KOPT-K1 (cell line): Measurements from ENCODE around the gene ZBTB45.

Source experiments
- H3K27ac ChIP-seq: fragments of 200-600 bp; sonication (generic); 2 replicates; pipeline ENCODE4 v1.5.1; 2016; ENCODE audit warnings: antibody characterized with exemption, mild to moderate bottlenecking, low read depth, low read length; ENCODE audit not compliant: poor library complexity, severe bottlenecking
- H3K36me3 ChIP-seq: fragments of 200-600 bp; sonication (generic); 2 replicates; pipeline ENCODE4 v1.5.1; 2017; ENCODE audit warnings: antibody characterized with exemption, mild to moderate bottlenecking, low read length, moderate library complexity; ENCODE audit not compliant: insufficient read depth
- H3K9me3 ChIP-seq: fragments of 200-600 bp; sonication (generic); 2 replicates; pipeline ENCODE4 v1.5.1; 2017; ENCODE audit warnings: antibody characterized with exemption, low read length, mild to moderate bottlenecking; ENCODE audit not compliant: insufficient read depth, poor library complexity, severe bottlenecking

ZBTB45 gene

GRCh38 chr19:58531034-58531840, 11.6 kb upstream of the ZBTB45 start:
- H3K9me3 ChIP-seq, result no peaks in the 10 kb centered on the region
- H3K36me3 ChIP-seq, result no peaks in the 10 kb centered on the region
- H3K27ac ChIP-seq, result no peak overlapping the region

- no peaks in the 10 kb centered on the region for H3K9me3 ChIP-seq
- no peak overlapping the region for H3K27ac ChIP-seq
- no peaks in the 10 kb centered on the region for H3K36me3 ChIP-seq
Observed at GRCh38 chr19:58529405-58529804, 9.8 kb upstream of the ZBTB45 start.

GRCh38 chr19:58522709-58523108, 3.1 kb upstream of the ZBTB45 start:
- no peaks in the 10 kb centered on the region for H3K9me3 ChIP-seq
- no peak overlapping the region for H3K27ac ChIP-seq
- no peaks in the 10 kb centered on the region for H3K36me3 ChIP-seq

- Histone ChIP-seq H3K9me3 (no peaks in the 10 kb centered on the region), H3K36me3 (peaks cover 4% of the 10 kb centered on the region; the same call in 1 of the 2 replicates), H3K27ac (no peak overlapping the region)
Observed at GRCh38 chr19:58521651-58522050, 2.0 kb upstream of the ZBTB45 start.

GRCh38 chr19:58520257-58520599, 618 bp upstream of the ZBTB45 start:
- Histone ChIP-seq H3K27ac (peak overlapping the region; percentile 77), H3K36me3 (peaks cover 18% of the 10 kb centered on the region), H3K9me3 (no peaks in the 10 kb centered on the region)

- Histone ChIP-seq H3K9me3 (no peaks in the 10 kb centered on the region), H3K27ac (peak overlapping the region; percentile 77), H3K36me3 (peaks cover 18% of the 10 kb centered on the region)
Observed at GRCh38 chr19:58519087-58519354, 589 bp downstream of the ZBTB45 start.

- Histone ChIP-seq H3K27ac (peak overlapping the region; percentile 77), H3K9me3 (no peaks in the 10 kb centered on the region), H3K36me3 (peaks cover 18% of the 10 kb centered on the region)
Observed at GRCh38 chr19:58518256-58519086, 1.1 kb downstream of the ZBTB45 start.

- H3K36me3 ChIP-seq, result peaks cover 18% of the 10 kb centered on the region
- no peaks in the 10 kb centered on the region for H3K9me3 ChIP-seq
- no peak overlapping the region for H3K27ac ChIP-seq
Observed at GRCh38 chr19:58516964-58517833, 2.4 kb downstream of the ZBTB45 start.

GRCh38 chr19:58516246-58516836, 3.3 kb downstream of the ZBTB45 start:
- no peak overlapping the region for H3K27ac ChIP-seq

GRCh38 chr19:58515259-58515658, 4.4 kb downstream of the ZBTB45 start:
- H3K36me3 ChIP-seq, result peaks cover 18% of the 10 kb centered on the region
- no peaks in the 10 kb centered on the region for H3K9me3 ChIP-seq
- H3K27ac ChIP-seq, result no peak overlapping the region

More at GRCh38 chr19:58516246-58516836, 3.3 kb downstream of the ZBTB45 start:
- peaks cover 18% of the 10 kb centered on the region for H3K36me3 ChIP-seq
- no peaks in the 10 kb centered on the region for H3K9me3 ChIP-seq

- Histone ChIP-seq H3K27ac (peak overlapping the region; percentile 79), H3K9me3 (no peaks in the 10 kb centered on the region), H3K36me3 (peaks cover 18% of the 10 kb centered on the region)
Observed at GRCh38 chr19:58514564-58515022, 5.0 kb downstream of the ZBTB45 start.

- Histone ChIP-seq H3K9me3 (no peaks in the 10 kb centered on the region), H3K27ac (peak overlapping the region; percentile 79), H3K36me3 (peaks cover 18% of the 10 kb centered on the region)
Observed at GRCh38 chr19:58513694-58514563, 5.7 kb downstream of the ZBTB45 start.

- no peaks in the 10 kb centered on the region for H3K9me3 ChIP-seq
- peaks cover 18% of the 10 kb centered on the region for H3K36me3 ChIP-seq
- peak overlapping the region; percentile 79 for H3K27ac ChIP-seq
Observed at GRCh38 chr19:58513213-58513693, 6.4 kb downstream of the ZBTB45 start.
